Suprapubic skin (tissue), 3 donors: ENCODE results near the gene TOR1AIP1.

Experiments used
- EP300 ChIP-seq: sonication (generic); formaldehyde crosslinking; IDR thresholded peaks from one replicate; pipeline ENCODE4 v1.6.1; 2017; ENCODE audit warnings: antibody characterized with exemption
- TF ChIP-seq, protein P1 (sequence below), 2 donors: fragments of 200-600 bp in 1 of 2; fragments of 450-650 bp in 1 of 2; sonication (generic) in 1 of 2; IDR thresholded peaks; one replicate each; pipeline ENCODE4 v1.5.1; 2016 to 2019; ENCODE audit warnings: antibody characterized with exemption in 2 of 2, mild to moderate bottlenecking in 1 of 2, moderate library complexity in 1 of 2

DNA sequence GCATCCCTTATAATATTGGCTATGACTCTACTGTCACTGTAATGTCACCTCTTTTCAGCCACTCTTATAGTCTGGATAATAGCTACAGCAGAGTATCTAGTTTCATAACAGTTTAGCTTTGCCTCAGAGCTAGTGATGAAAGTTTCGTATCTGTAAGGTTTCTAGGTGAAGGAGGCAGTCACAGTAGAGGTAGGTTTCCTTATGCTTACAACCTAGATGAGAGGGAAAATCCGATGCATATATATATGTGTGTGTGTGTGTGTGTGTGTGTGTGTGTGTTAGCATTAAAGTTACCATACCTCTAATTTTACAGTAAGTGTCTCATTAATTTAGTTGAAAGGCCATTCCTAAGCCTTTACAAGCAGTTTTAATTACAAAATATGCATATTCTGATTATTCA, 2.3 kb upstream of the TOR1AIP1 start:
- TF ChIP-seq, protein P1, sequence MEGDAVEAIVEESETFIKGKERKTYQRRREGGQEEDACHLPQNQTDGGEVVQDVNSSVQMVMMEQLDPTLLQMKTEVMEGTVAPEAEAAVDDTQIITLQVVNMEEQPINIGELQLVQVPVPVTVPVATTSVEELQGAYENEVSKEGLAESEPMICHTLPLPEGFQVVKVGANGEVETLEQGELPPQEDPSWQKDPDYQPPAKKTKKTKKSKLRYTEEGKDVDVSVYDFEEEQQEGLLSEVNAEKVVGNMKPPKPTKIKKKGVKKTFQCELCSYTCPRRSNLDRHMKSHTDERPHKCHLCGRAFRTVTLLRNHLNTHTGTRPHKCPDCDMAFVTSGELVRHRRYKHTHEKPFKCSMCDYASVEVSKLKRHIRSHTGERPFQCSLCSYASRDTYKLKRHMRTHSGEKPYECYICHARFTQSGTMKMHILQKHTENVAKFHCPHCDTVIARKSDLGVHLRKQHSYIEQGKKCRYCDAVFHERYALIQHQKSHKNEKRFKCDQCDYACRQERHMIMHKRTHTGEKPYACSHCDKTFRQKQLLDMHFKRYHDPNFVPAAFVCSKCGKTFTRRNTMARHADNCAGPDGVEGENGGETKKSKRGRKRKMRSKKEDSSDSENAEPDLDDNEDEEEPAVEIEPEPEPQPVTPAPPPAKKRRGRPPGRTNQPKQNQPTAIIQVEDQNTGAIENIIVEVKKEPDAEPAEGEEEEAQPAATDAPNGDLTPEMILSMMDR (IDR thresholded peaks at IDR 0.05), result no peak
- no peak for TF ChIP-seq EP300
